ENCODE results near the gene RANGRF.

DNA sequence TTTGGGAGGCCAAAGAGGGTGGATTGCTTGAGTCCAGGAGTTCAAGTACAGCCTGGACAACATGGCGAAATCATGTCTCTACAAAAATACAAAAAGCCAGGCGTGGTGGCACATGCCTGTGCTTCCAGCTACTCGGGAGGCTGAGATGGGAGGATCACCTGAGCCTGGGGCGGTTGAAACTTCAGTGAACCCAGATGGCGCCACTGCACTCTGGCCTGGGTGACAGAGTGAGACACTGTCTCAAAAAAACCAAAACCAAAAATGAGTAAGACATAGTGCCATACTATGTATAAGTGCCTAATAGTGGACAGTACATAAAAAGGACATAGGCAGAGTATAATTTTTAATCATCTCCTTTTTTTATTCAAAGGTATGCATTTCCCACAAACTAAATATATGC lies 44.6 kb upstream of the RANGRF start:
- TF ChIP-seq FOXP2 (optimal IDR thresholded peaks at IDR 0.05; ENCODE audit: control extremely low read depth, extremely low read length, insufficient read depth) (no peak), POLR2AphosphoS5 (IDR thresholded peaks at IDR 0.05; ENCODE audit: borderline replicate concordance, low read depth, low read length) (no peak)

Measured in SK-N-MC (cell line).